GDM1 (cell line): Measurements from ENCODE around the gene ASTN2.
"Not testable (repeated sequence)": the region's sequence is repeated elsewhere in the genome, so short reads cannot be mapped to it uniquely, and the experiment has no call there.

ENCODE experiments used
- DNase-seq: peaks from one replicate; lab custom pipeline; 2025; lab: John Stamatoyannopoulos, UW

ASTN2 gene

GRCh38 chr9:116860509-116861120, 554.2 kb downstream of the ASTN2 start:
- DNase-seq, result no peak

- no peak for DNase-seq
Observed at GRCh38 chr9:116859763-116860162, 555.1 kb downstream of the ASTN2 start.

GRCh38 chr9:116857321-116857720, 557.5 kb downstream of the ASTN2 start:
- no peak for DNase-seq

- no peak for DNase-seq
Observed at GRCh38 chr9:116855881-116856662, 558.8 kb downstream of the ASTN2 start.

GRCh38 chr9:116849721-116850120, 565.1 kb downstream of the ASTN2 start:
- no peak for DNase-seq

GRCh38 chr9:116844621-116845020, 570.2 kb downstream of the ASTN2 start:
- no peak for DNase-seq

GRCh38 chr9:116843863-116844620, 570.8 kb downstream of the ASTN2 start:
- no peak for DNase-seq

GRCh38 chr9:116842658-116843057, 572.2 kb downstream of the ASTN2 start:
- no peak for DNase-seq

- DNase-seq, result not testable (repeated sequence)
Observed at GRCh38 chr9:116838468-116838867, 576.4 kb downstream of the ASTN2 start.

GRCh38 chr9:116837018-116837989, 577.6 kb downstream of the ASTN2 start:
- no peak for DNase-seq

- DNase-seq, result not testable (repeated sequence)
Observed at GRCh38 chr9:116830321-116830720, 584.5 kb downstream of the ASTN2 start.

GRCh38 chr9:116821633-116822229, 593.1 kb downstream of the ASTN2 start:
- no peak for DNase-seq

GRCh38 chr9:116819116-116819515, 595.7 kb downstream of the ASTN2 start:
- no peak for DNase-seq

- no peak for DNase-seq
Observed at GRCh38 chr9:116817762-116818161, 597.1 kb downstream of the ASTN2 start.

GRCh38 chr9:116816484-116816883, 598.4 kb downstream of the ASTN2 start:
- no peak for DNase-seq

- no peak for DNase-seq
Observed at GRCh38 chr9:116815835-116816234, 599.0 kb downstream of the ASTN2 start.

GRCh38 chr9:116813031-116813300, 601.9 kb downstream of the ASTN2 start:
- DNase-seq, result no peak

GRCh38 chr9:116812231-116813030, 602.4 kb downstream of the ASTN2 start:
- no peak for DNase-seq

- DNase-seq, result no peak
Observed at GRCh38 chr9:116809656-116810055, 605.2 kb downstream of the ASTN2 start.

GRCh38 chr9:116806075-116806474, 608.8 kb downstream of the ASTN2 start:
- DNase-seq, result no peak

GRCh38 chr9:116800885-116801284, 614.0 kb downstream of the ASTN2 start:
- DNase-seq, result no peak
